SK-N-SH treated with all-trans-retinoic acid at 6 μM for 48 hours (cell line): ENCODE data around the gene KISS1.

Experiments
- ATAC-seq: fragments of 200-7000 bp; cut with Tn5 transposase; 3 replicates; pipeline ENCODE4 v1.9.1; 2020; ENCODE audit warnings: mild to moderate bottlenecking, moderate library complexity
- ARNTL ChIP-seq: fragments of 450-650 bp; formaldehyde crosslinking; IDR thresholded peaks from 2 replicates; pipeline ENCODE4 v1.5.0; 2020; ENCODE audit warnings: low read depth, mild to moderate bottlenecking, moderate library complexity, borderline replicate concordance
- BACH2 ChIP-seq: fragments of 250-450 bp; sonication (Bioruptor Pico); IDR thresholded peaks from 2 replicates; pipeline ENCODE4 v1.9.0; 2021; ENCODE audit warnings: mild to moderate bottlenecking, borderline replicate concordance
- CSDC2 ChIP-seq: fragments of 250-450 bp; sonication (Bioruptor Pico); IDR thresholded peaks from 2 replicates; pipeline ENCODE4 v1.5.0; 2020; ENCODE audit warnings: mild to moderate bottlenecking, moderate library complexity
- CSRNP3 ChIP-seq: fragments of 250-450 bp; sonication (Bioruptor Pico); IDR thresholded peaks from 2 replicates; pipeline ENCODE4 v1.5.1; 2021; ENCODE audit warnings: mild to moderate bottlenecking, moderate library complexity
- ESRRG ChIP-seq: fragments of 250-450 bp; sonication (Bioruptor Pico); IDR thresholded peaks from 2 replicates; pipeline ENCODE4 v1.6.1; 2021; ENCODE audit warnings: mild to moderate bottlenecking
- GLIS3 ChIP-seq: fragments of 250-450 bp; sonication (Bioruptor Pico); IDR thresholded peaks from 2 replicates; pipeline ENCODE4 v1.5.0; 2020; ENCODE audit warnings: mild to moderate bottlenecking, moderate library complexity
- ISL1 ChIP-seq: fragments of 250-450 bp; sonication (Bioruptor Pico); IDR thresholded peaks from 2 replicates; pipeline ENCODE4 v2.1.2; 2022; ENCODE audit warnings: mild to moderate bottlenecking, moderate library complexity
- OSR1 ChIP-seq: fragments of 250-450 bp; sonication (Bioruptor Pico); IDR thresholded peaks from 2 replicates; pipeline ENCODE4 v1.8.0; 2022; ENCODE audit warnings: moderate library complexity, mild to moderate bottlenecking, inconsistent platforms
- PATZ1 ChIP-seq: fragments of 250-450 bp; sonication (Bioruptor Pico); IDR thresholded peaks from 2 replicates; pipeline ENCODE4 v1.8.0; 2020; ENCODE audit warnings: mild to moderate bottlenecking, moderate library complexity, borderline replicate concordance
- POU6F1 ChIP-seq: fragments of 250-450 bp; sonication (Bioruptor Pico); IDR thresholded peaks from 2 replicates; pipeline ENCODE4 v1.8.0; 2021; ENCODE audit warnings: low read depth, mild to moderate bottlenecking, moderate library complexity, borderline replicate concordance
- PPARA ChIP-seq: fragments of 250-450 bp; sonication (Bioruptor Pico); IDR thresholded peaks from 2 replicates; pipeline ENCODE4 v1.5.0; 2020; ENCODE audit warnings: mild to moderate bottlenecking, borderline replicate concordance
- RARB ChIP-seq: fragments of 250-450 bp; sonication (Bioruptor Pico); IDR thresholded peaks from 2 replicates; pipeline ENCODE4 v1.8.0; 2021; ENCODE audit warnings: mild to moderate bottlenecking, moderate library complexity
- SNAI2 ChIP-seq: fragments of 250-450 bp; sonication (Bioruptor Pico); IDR thresholded peaks from 2 replicates; pipeline ENCODE4 v1.5.0; 2020; ENCODE audit warnings: mild to moderate bottlenecking, moderate library complexity
- TCF4 ChIP-seq: fragments of 250-450 bp; sonication (Bioruptor Pico); IDR thresholded peaks from 2 replicates; pipeline ENCODE4 v1.8.0; 2021; ENCODE audit warnings: mild to moderate bottlenecking, moderate library complexity, borderline replicate concordance
- TSHZ2 ChIP-seq: fragments of 250-450 bp; sonication (Bioruptor Pico); IDR thresholded peaks from 2 replicates; pipeline ENCODE4 v1.5.0; 2020; ENCODE audit warnings: mild to moderate bottlenecking, moderate library complexity
- ZFP3 ChIP-seq: fragments of 250-450 bp; sonication (Bioruptor Pico); IDR thresholded peaks from 2 replicates; pipeline ENCODE4 v1.5.0; 2020; ENCODE audit warnings: mild to moderate bottlenecking, moderate library complexity
- ZFP30 ChIP-seq: fragments of 450-650 bp; formaldehyde crosslinking; IDR thresholded peaks from 2 replicates; pipeline ENCODE4 v1.5.0; 2022; ENCODE audit warnings: mild to moderate bottlenecking, moderate library complexity
- ZNF565 ChIP-seq: fragments of 450-650 bp; formaldehyde crosslinking; conservative IDR thresholded peaks from 2 replicates; pipeline ENCODE4 v1.5.0; 2020; ENCODE audit warnings: low read depth, mild to moderate bottlenecking, moderate library complexity

Gene KISS1

GRCh38 chr1:204198348-204199340, 2.4 kb upstream of the KISS1 start (continued):
- no peak for TF ChIP-seq CSRNP3
- no peak for TF ChIP-seq BACH2
- TF ChIP-seq, all 23 proteins: peak for 0

- no peak for ATAC-seq
- no peak for TF ChIP-seq CSDC2 (CRISPR knock-in tag)
- no peak for TF ChIP-seq ZFP3 (CRISPR knock-in tag)
- TF ChIP-seq TCF4: no peak
- no peak for TF ChIP-seq ZNF565 (CRISPR knock-in tag)
- TF ChIP-seq, all 23 proteins: peak for 0
These were observed 777 bp upstream of the KISS1 start for GRCh38 chr1:204197068-204197467.

- TF ChIP-seq RARB (CRISPR knock-in tag) (no peak), ZFP30 (no peak), PPARA (CRISPR knock-in tag) (no peak), GLIS3 (no peak), ARNTL (CRISPR knock-in tag) (no peak), ESRRG (CRISPR knock-in tag) (no peak), SNAI2 (CRISPR knock-in tag) (no peak)
These were observed 1.5 kb downstream of the KISS1 start for GRCh38 chr1:204194771-204195170.

GRCh38 chr1:204194080-204194479, 2.2 kb downstream of the KISS1 start:
- no peak for TF ChIP-seq PATZ1 (CRISPR knock-in tag)
- TF ChIP-seq POU6F1 (CRISPR knock-in tag): no peak
- no peak for TF ChIP-seq ZFP3 (CRISPR knock-in tag)
- no peak for TF ChIP-seq TSHZ2
- TF ChIP-seq ESRRG (CRISPR knock-in tag): no peak
- no peak for TF ChIP-seq OSR1
- no peak for TF ChIP-seq RARB (CRISPR knock-in tag)
- TF ChIP-seq ISL1 (CRISPR knock-in tag): no peak
- TF ChIP-seq ZFP30: no peak
- no peak for TF ChIP-seq CSRNP3
- no peak for TF ChIP-seq ARNTL (CRISPR knock-in tag)
- TF ChIP-seq GLIS3: no peak
- no peak for ATAC-seq

More at GRCh38 chr1:204194771-204195170, 1.5 kb downstream of the KISS1 start:
- no peak for ATAC-seq
